PFSK-1 (cell line): ENCODE measurements around the gene MAP6.

ENCODE experiments used
- POLR2AphosphoS5 ChIP-seq: IDR thresholded peaks from 2 replicates; pipeline ENCODE4 v1.6.1; 2012; ENCODE audit warnings: low read depth, mild to moderate bottlenecking, control low read depth, low read length, moderate library complexity
- TAF1 ChIP-seq: IDR thresholded peaks from 2 replicates; pipeline ENCODE4 v1.6.1; 2012; ENCODE audit warnings: low read length, control low read depth, borderline replicate concordance; ENCODE audit not compliant: insufficient read depth

GRCh38 chr11:75589933-75590332 lies 78.9 kb downstream of the MAP6 start:
- TF ChIP-seq POLR2AphosphoS5 (no peak), TAF1 (no peak)
